Sciatic nerve (tissue), 2 donors: Measurements from ENCODE around the gene ZDHHC9. TPM values are rescaled to one million over a fixed set of nuclear protein-coding genes. Genes with fewer than 3 reads are reported as not detected.
A peak's percentile ranks its signal among the peaks of the same experiment; 100 is the strongest.
"Not testable (repeated sequence)": the region's sequence is repeated elsewhere in the genome, so short reads cannot be mapped to it uniquely, and the experiment has no call there.

Source experiments
- ATAC-seq: fragments of 200-7000 bp; cut with Tn5 transposase; one replicate; pipeline ENCODE4 v1.9.1; 2020; ENCODE audit warnings: mild to moderate bottlenecking, moderate library complexity
- DNase-seq: peaks from one replicate; pipeline ENCODE4 v3.0.0-alpha.2; 2020; ENCODE audit warnings: low spot score
- intact Hi-C: fragments of 100-400 bp; cut with DNase I; formaldehyde crosslinking; loops from one replicate; pipeline ENCODE4 v1.14.2; 2022
- total RNA-seq: library from RNA; stranded (reverse); fragmentation: NEBNext Ultra II Directional; extraction: Animal tissue kit (Norgen Biotek cat#: 25700); gene quantifications from one replicate; pipeline ENCODE4 v1.2.1, GENCODE V29; 2021
- donor health status: DM: no; HTN: no; CAD: no.
- donor health status: DM: no; HTN: no; CAD: no.

The ZDHHC9 gene
- 30.4 TPM for total RNA-seq

DNA sequence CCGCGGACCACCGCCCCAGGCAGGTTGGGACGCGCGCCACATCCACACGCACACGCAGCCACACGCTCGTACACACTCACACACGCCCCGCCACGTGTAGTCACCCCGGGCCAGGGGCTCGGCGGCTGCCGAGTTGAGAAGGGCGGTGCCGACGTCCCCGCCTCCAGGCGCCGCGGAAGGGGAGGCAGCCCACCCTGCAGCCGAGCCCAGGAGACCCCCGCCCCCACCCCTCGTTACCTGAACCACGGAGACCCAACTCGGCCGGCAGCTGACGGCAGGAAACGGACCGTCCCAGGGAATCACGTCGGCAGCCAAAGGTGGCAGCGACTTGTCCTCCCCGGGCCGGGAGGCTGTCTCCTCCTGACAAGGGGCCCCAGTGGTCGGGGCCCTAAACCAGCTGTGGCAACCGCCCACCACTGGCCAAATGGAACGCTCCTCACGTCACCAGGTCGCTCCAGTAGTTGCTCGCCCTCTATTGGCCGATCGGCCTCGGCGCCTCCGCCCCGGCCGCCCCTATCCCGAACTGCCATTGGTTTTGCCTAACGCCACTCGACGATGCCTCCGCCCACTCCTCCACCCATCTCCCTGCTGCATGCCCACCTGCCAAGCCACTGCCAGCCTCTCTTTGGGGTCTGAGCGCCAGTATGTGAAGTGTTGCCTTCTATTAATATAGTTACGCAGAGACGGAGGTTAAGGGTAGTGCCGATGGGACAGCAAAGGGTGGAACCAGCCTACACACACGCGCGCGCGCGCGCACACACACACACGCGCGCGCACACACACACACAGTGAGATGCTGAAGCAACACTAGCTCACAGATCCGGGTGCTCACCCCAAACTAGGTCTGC, at the start of gene ZDHHC9:
Gene ZDHHC9, minus strand, starts transcription at position 428 of the 848 bp plus-strand sequence. CDS start 1,941 bp downstream, outside the sequence.
- DNase-seq: peak; percentile 93
- intact Hi-C loops: no loop called here
- ATAC-seq: peak; percentile 97

DNA sequence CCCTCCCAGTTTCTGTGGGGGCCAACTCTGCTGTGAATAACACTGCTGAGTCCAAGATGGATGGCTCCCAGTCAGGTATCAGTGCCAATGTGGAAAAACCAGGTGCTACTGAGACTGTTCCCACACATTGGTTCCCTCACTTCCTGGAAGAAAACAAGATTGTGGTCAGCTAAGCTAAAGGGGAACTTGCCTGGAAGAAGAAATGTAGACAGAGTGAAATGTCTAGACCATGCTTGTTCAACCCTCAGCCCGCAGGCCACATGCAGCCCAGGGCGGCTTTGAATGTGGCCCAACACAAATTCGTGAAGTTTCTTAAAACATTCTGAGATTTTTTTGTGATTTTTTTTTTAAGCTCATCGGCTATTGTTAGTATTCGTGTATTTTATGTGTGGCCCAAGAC, 33.7 kb upstream of the ZDHHC9 start:
- intact Hi-C loops: no loop called here

DNA sequence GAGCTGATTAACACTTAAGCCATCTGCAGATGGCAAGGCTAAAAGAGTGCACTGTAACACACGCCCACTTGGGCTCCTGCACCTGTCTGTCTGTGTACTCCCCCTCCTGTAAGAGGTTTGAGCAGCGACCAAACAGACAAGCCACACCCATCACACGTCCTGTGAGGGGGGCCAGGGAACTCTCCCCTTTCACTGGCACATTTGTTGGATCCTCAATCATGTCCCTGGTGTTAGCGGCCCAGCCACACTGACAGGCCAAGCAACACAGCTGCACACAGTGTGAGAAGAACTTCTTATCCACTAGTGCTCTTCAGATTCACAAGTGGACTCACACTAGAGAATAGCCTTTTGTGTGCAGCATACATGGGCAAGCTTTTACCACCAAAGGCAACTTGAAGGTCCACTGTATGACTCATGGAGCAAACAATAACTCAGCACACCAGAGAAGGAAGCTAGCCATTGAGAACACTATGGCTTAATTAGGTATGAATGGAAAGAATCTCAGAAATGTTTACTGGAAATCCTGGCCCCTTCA, 33.2 kb upstream of the ZDHHC9 start:
- DNase-seq (no peak), ATAC-seq (no peak)
- intact Hi-C loops: no loop called here

More for the DNA sequence above, 33.7 kb upstream of the ZDHHC9 start:
- ATAC-seq (no peak), DNase-seq (no peak)

DNA sequence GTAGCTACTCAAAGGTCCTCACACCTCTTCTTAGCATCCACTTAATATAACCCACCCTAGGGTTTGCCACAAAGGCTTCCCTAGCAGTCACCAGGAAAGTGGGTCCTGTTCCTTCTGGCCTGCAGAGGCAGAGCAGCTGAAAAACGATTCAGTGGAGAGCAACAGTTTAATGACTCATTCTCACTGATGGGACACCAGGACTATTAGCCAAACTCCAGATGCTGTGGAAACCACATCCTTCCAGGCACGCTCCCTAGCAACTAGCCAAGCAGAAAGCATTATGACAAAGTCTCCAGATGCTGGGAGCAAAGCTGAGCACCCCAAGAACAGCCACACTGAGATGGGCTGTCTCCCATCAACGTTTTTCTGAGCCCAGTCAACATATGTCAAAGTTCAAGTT, 32.0 kb upstream of the ZDHHC9 start:
- no peak for DNase-seq

DNA sequence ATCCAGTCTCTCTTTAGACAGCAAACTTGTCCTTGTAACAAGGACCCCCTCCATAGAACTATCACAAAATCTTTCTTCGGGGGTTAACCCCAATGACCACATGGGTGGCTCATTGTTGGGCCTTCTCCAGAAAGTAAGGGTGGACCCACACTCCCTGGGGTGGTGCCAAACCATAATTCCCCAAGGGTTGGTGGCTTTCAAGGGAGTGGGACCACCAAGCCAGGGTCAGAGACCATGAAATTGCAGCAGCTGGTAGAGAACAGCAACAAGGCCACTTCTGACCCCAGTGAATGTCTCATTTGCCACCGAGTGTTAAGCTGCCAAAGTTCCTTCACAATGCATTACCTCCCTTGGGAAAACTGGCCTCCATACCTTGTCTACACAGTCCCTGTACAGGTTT, 28.8 kb upstream of the ZDHHC9 start:
- no peak for DNase-seq
- intact Hi-C loops: no loop called here
- no peak for ATAC-seq

More for the DNA sequence above, 32.0 kb upstream of the ZDHHC9 start:
- intact Hi-C loops: no loop called here
- no peak for ATAC-seq

DNA sequence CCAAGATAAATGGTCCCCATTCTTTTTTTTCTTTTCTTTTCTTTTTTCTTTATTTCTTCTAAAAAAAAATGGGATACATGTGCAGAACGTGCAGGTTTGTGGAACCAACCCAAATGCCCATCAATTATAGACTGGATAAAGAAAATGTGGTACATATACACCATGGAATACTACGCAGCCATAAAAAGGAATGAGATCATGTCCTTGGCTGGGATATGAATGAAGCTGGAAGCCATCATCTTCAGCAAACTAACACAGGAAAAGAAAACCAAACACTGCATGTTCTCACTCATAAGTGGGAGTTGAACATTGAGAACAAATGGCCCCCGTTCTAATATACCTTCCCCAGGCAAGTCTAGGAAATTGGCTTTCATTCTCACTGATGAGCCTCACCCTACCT, 22.6 kb upstream of the ZDHHC9 start:
- intact Hi-C loops, ATAC-seq, DNase-seq: not testable (repeated sequence)

DNA sequence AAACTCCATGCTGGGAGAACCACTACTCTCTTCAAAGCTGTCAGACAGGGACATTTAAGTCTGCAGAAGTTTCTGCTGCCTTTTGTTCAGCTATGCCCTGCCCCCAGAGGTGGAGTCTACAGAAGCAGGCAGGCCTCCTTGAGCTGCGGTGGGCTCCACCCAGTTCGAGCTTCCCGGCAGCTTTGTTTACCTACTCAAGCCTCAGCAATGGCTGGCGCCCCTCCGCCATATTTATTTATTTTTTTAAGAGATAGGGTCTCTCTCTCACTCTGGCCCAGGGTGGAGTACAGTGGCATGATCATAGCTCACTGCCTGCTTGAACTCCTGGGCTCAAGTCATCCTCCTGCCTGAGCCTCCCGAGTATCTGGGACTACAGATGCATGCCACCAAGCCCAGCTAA, 15.4 kb upstream of the ZDHHC9 start:
- ATAC-seq, intact Hi-C loops, DNase-seq: not testable (repeated sequence)

DNA sequence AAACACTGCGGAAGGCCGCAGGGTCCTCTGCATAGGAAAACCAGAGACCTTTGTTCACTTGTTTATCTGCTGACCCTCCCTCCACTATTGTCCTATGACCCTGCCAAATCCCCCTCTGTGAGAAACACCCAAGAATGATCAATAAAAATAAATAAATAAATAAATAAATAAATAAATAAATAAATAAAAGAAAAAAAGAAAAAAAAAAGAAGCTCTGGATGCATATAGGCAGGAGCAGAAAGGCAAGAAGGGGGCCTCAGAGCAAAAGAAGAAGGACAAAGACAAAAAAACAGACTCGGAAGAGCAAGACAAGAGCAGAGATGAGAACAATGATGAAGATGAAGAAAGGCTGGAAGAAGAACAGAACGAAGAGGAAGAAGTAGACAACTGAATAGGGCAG, 8.1 kb upstream of the ZDHHC9 start:
- ATAC-seq, intact Hi-C loops, DNase-seq: not testable (repeated sequence)

DNA sequence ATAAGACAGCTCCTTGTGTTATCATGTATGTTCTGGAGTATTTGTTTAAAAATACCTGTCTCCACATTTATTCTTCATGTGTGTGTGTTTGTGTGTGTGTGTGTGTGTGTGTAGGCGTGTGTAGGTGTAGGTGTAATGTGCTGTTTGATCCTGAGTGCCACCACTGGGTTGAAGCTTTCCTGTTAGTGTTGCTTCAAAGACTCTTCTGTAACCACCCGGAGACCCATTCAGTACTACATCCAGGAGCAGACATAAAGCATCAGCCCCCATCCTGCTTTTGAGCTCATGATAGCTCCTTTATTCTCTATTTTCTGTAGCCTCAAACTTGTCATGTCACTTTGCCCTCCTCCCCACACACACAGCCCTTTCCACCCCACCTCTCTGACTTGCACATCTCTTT, 3.0 kb upstream of the ZDHHC9 start:
- no peak for DNase-seq
- ATAC-seq: no peak
- intact Hi-C loops: no loop called here

DNA sequence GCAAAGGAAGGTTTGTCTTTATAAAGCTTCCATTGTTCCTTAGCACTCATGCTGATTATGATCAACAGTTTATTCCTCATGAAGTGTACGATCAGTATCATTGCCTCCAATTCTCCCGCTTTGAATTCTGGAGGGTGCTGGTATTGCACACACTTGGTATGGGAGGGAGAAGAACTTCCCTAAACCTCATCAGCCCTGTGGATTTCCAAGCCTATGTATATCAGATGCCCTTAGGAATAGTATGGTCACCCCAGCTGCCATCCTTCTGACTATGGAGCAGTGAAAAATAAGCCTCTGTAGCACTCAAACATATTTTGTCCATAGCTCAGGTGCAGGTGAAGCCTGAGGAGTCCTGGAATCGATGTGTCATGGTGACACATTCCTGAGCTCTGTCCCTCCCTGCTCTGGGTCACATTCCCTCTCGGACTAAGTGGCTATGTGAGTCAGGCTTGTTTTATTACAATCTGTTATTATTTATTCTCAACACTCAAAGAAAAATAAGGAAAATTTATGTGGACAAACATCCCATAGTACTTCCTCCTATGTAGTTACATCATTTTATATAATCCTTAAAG, 2.0 kb upstream of the ZDHHC9 start:
- intact Hi-C loops: no loop called here
- ATAC-seq: no peak
- no peak for DNase-seq

DNA sequence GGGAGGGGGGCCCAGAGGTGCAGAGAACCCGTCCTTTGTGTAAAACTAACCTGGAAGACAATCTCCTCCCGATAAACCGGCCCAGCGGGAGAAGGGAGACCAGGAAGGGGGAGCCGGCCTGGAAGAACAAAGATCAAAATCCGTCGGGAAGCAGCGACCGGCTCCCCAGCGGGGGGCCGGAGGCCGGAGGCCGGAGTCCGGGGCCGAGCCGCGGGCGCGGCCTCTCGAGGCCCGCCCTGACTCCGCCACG, 552 bp downstream of the ZDHHC9 start:
- intact Hi-C loops: no loop called here
- DNase-seq: no peak
- no peak for ATAC-seq

DNA sequence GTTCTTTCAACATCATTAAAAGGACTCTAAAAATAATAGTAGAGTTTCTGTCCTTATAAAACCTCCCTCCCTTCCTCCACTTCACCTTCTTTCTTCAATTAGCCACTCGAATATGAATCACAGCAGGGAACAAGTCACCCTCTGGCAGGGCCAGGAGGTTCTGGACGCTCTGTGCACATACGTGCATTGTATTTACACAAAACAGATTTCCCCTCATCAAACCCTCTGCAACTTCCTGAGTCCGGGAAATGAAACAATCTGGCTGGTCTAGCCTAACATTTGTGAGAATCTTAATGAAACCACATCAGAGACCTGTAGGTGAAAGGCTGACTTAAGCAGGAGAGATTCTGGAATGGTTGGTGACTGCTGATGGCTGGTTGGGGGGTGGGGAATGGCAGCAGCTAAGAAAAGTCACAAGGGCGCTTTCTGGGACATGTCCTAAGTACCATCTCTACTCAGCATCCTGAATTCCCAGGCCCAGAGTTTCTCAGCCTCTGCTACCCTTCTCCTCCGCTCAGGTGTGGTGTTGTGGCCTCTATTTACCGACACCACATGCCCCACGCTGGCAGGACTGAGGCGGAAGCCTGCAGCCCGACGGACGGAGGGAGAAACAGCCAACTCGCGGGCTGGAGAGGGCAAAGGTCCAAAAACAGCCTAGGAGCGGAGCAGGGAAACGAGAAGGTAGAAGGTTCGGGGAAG, 1.0 kb downstream of the ZDHHC9 start:
- intact Hi-C loops: no loop called here
- no peak for ATAC-seq
- DNase-seq: peak; percentile 64

DNA sequence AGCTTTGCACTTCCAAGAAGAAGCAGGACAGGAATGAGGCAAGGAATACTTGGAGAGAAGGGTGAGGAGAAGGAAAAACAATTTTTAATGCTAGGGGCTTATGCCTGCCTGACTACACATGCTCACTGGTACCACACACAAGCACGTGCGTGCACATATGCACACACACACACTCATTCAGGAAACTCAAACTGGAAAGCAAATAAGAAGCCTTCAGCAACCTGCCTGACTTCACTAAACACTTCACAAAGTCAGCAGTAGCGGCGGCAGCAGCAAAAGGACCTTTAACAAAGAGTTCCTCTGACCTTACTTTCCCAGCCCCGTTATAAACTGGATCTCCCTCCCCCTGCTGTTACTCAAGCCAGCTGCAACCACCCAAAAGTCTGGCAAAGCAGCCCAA, 3.3 kb downstream of the ZDHHC9 start:
- DNase-seq (no peak), ATAC-seq (no peak)
- intact Hi-C loops: no loop called here

DNA sequence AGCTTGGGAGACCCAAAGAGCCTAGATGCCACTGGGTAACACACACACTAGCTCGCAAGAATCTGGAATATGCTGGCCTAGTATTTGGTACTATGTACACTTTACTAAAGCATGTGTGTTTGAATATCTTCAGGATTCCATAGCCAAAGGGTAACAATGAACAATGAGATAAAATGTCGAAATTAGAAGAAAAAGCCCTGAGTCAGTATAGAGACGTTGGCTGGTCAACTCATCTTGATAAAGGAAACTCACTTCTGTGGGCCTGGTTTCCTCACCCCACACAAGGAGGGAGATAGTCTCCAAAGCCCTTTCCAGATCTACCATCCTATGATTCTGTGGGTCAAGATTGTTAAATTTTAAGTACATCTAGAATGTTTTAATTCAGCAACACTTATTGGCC, 6.9 kb downstream of the ZDHHC9 start:
- DNase-seq (no peak), ATAC-seq (no peak)
- intact Hi-C loops: no loop called here

DNA sequence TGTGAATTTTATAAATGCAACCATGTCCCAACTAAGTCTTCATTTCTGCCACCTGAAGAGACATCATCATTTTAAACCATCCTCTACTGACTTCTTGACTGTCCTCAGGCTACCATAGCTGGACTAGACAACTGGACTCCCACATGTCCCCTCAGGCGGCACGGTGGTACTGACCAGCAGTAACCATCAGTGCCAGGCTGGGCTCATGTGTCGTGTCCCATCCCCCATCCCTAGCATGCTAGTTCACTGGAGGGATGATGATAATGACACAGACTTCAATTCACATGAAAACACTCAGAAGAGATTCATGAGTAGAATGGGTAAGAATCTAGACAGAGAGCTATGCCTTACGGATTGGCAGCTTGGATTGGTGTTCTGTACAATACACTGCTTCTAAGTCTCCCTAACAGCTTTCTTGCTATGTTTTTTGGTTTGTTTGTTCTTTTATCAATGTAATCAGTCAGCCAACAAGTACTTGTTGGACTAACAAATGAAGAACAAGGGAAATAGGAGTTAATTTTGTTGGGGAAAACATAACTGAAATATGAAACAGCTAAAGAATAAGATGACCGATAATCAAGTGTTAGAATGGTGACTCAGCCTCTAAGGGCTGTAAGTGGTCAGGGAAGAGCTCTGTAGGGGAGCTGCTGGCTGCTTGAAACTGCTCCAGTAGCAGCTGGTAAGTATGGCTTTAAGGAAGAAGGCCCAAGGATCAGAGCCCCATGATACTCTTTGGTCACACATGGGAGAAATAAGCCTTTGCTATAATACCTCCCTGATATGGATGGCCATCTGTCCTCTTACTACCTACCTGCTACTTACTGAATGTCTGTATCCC, 10.3 kb downstream of the ZDHHC9 start:
- ATAC-seq: no peak
- DNase-seq: no peak
- intact Hi-C loops: no loop called here

DNA sequence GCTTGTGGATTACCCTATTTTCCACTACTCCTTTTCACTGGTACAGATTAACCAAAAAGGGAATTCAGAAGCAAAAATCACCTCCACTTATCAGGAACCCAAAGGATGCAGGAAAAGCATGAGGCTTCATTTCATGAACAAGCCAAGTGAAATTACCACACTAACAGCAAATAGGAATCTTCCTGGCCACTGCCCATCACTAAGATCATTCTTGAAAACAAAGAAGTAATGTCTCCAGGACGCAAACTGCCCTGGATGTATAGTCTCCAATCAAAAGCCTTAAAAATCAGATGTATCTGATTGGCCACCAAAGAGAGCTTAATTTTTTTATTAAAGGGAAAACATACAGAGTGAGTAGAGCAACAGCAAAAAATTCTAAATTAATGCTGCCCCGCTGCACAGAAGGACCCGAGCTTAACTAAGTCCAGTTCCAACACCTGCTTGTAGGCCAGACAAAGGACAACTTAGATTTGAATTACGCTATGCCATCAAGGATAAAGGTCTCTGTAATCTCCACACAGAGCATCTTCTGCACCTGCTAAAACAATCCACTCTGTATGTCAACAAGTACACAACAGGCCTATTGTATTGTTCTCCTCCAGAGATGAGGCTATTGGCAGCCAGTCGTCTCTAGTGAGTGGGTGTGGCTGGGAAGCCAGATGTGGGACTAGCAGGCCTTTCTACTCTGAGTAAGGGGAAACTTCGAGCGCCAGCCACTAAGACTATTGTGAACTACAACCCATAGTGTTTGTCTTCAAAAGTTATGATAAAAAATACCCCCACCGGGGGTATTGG, 12.4 kb downstream of the ZDHHC9 start:
- intact Hi-C loops: no loop called here
- ATAC-seq (peak; percentile 92), DNase-seq (no peak)

DNA sequence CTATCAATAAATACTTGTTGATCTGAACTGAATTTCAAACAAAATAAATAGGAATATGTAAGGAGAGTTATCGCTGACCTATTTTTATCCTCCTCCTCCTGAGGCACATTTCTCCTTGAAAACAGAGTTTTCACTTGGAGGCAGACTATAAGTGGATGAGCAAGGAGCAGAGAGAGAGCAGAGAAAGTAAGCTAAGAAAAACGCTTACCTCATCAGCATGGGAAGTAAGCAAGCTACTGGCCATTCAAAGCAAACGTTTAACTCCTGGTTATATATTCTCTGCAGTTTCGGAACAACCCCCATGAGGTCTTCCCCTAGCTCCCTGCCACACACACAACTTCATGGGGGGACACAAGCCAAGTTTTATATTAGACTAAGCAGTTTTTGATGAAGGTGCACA, 13.2 kb downstream of the ZDHHC9 start:
- no peak for ATAC-seq
- intact Hi-C loops: no loop called here
- no peak for DNase-seq

DNA sequence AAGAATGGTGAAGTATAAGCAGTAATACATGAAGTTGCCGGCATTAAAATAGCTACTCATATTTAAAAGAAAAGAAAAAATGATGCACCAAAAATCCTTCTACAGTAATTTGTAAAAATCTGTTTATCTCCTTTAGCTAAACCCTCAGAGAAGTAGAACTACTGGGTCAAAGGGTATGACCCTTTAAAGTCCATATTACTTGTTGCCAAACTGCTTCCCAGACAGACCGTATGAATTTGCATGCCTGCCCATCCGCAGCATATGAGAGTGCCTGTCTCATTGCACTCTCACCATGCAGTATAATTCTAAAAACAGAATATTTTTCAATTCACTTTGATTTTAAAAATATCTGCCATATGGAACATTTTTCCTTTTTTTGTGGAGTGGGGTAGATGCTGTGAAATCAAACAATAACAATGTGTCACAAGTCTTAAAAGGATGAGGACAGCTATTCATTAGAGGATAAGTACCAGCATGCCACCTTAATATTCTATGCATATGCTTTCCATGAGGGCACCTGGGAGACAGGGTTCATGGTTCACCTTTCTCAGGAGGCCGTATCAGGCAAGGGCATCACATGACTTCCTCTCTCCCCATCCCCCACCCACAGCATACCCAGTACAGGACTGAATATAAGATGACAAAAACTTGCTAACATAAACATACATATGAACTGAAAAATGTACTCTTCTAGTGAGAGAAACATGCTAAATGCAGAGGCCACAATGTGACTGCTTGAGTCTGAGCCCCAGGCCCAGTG, 17.8 kb downstream of the ZDHHC9 start:
- intact Hi-C loops: no loop called here
- DNase-seq (no peak), ATAC-seq (no peak)
